COR-L47 (cell line): ENCODE data around the gene MMAA.
A peak's percentile ranks its signal among the peaks of the same experiment; 100 is the strongest.
"Not testable (repeated sequence)": the region's sequence is repeated elsewhere in the genome, so short reads cannot be mapped to it uniquely, and the experiment has no call there.

Source experiments
- DNase-seq: peaks from one replicate; lab custom pipeline; 2025; lab: John Stamatoyannopoulos, UW

Gene MMAA

DNA sequence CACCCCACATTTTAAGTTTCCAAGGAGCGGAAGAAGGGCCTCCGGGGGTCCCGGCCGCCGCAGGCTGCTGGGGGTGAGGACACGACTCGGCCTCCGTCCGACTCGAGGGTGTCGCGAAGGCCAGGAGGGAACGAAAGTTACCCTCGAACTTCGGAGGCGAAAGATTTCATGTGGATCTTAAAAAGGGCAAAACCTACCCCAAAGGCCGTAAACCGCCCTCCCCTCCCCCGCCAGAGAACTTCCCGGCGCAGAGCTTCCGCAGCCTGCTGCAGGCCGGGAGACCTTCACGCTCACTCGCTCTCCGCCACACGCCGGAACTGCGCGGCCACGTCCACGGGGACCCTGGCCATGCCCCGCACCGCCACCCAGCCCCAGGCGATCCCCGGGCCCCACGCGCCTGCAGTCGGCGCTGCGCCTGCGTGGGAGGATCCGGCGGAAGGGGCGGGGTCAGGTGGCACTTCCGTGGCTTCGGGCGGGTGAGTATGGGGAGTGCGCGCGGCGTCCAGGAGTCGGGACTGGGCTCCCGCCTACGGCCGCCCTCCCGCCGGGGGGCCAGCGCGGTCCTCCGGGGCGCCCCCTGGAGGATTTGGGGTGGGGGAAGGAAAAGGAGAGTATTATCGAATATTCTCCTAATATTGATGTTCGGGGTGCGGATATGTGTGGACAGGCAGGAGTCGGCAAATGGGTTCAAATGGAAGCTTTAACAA is at the start of gene MMAA:
Gene MMAA, plus strand, starts transcription at position 454 of the 707 bp plus-strand sequence. CDS start 19,755 bp downstream, outside the sequence.
- DNase-seq, result peak; percentile 93

DNA sequence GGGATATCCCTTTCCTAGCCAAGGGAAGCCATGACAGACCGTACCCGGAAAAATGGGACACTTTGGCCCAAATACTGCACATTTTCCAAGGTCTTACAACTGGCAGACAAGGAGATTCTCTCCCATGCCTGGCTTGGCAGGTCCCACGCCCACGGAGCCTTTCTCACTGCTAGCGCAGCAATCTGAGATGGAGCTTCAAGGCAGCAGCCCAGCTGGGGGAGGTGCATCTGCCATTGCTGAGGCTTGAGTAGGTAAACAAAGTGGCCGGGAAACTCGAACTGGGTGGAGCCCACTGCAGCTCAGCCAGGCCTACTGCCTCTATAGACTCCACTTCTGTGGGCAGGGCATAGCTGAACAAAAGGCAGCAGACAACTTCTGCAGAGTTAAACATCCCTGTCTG is 44.6 kb upstream of the MMAA start:
- not testable (repeated sequence) for DNase-seq

DNA sequence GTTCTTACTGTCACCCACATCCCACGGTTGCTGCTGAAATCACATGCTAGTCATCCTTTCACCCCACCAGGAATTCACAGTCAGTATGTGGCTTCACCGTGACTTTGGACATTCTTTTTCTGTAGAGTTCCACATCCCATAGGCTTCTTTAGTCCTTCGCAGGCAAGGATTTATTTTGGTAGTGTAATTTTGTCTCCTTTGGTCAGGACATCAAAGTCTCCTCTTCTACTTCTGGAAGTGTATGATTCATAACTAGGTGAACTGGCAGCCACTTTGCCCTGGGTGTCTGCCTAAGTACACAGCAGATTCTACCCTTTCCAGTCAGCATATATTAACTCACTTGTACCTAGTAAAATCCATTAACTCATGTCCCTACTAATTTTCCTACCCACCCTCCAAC is 38.3 kb upstream of the MMAA start:
- no peak for DNase-seq

GRCh38 chr4:145583191-145584055 is 35.8 kb upstream of the MMAA start:
- no peak for DNase-seq

DNA sequence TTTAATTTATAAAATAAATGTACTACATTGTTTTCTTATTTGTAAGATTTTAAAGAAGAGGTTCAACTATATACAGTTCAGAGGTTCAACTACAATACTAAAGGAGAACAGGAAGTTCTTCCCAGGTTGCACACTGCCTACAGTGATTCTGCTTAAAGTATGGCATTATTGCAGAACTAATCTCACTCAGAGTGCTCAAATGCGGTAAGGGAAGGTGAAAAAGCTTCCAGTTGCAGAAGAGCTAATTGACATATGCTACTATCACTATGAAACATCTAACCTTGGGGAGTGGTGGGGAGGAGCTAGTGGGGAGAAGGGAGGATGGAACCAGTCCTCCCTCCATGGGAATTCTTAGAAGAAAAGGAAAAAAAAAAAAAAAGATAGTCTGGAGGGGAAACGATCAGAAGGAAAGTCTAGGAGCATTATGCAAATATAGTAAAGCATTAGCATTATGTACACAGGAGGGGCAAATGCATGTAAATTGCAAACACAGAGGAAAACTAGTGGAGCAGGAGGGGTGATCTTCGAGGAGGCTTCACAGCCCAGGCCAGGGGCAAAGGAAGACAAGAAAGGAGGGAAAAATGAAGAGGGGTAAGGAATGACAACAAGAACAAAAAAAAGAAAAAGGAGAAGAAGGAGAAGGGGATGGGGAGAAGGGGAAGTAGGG is 32.0 kb upstream of the MMAA start:
- no peak for DNase-seq

- not testable (repeated sequence) for DNase-seq
Measured at GRCh38 chr4:145589381-145589780, 29.8 kb upstream of the MMAA start.

DNA sequence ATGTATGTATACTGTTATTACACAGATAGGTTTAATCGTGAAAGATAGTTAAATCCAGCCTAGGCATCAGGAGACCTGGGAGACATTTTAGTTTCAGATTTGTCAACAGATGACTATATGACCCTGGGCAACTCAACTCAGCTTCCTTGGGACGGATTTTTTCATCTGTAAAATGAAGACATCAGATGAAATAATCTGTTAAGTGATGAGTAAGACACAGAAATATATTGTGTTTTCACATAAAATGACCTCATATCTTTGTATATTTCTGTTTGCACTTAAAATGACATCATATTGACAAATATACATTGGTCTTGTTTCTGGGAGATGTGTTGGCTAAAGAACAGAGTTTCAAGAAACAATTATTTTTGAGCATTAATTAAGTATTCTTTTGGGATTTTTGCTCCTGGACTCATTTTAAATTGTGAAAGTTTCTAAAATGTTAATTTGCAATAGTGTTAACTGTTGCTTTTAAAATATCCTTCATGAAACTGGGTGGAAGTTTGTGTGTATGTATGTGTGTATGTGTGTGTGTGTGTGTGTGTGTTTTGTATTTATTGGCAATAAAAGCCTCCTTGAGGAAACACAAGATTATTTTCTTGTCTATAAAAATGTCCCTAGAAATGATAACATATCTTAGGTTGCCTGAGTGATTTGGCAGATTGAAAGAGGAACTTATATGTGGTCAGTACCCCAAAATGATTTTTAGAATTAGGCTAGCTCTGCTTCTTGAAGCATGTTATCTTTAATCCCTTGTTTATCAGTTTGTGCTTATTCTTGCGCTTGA is 29.1 kb upstream of the MMAA start:
- no peak for DNase-seq

- no peak for DNase-seq
Measured at GRCh38 chr4:145602129-145602760, 16.9 kb upstream of the MMAA start.

- DNase-seq, result no peak
Measured at GRCh38 chr4:145605941-145606340, 13.2 kb upstream of the MMAA start.

- peak; percentile 51 for DNase-seq
Measured at GRCh38 chr4:145609481-145610427, 9.4 kb upstream of the MMAA start.

DNA sequence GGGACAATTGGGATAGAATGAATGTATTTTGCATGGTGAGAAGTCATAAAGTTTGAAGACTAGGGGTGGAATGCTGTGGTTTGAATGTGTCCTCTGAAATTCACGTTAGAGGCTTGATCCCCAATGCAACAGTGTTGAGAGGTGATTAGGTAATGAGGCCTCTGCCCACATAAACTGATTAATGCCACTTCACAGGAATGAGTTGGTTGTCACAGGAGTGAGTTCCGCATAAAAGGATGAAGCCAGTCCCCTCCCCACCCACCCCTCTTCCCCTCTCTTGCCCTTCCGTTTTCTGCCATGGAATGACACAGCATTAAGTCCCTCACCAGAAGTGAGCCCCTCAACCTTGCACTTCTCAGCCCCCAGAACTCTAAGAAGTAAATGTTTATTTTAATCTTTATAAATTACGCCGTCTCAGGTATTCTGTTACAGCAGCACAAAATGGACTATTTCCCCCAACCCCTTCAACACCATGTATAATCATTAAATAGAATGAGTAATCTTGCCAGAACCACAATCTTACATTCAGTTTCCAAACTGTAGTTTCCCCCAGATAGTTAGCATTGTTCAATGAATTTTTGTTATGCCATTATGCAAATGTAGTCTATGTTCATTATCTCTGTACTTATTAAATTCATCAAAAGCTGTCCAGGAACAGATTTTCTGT is 5.5 kb upstream of the MMAA start:
- DNase-seq, result no peak

GRCh38 chr4:145614233-145614610 is 5.0 kb upstream of the MMAA start:
- DNase-seq, result no peak

DNA sequence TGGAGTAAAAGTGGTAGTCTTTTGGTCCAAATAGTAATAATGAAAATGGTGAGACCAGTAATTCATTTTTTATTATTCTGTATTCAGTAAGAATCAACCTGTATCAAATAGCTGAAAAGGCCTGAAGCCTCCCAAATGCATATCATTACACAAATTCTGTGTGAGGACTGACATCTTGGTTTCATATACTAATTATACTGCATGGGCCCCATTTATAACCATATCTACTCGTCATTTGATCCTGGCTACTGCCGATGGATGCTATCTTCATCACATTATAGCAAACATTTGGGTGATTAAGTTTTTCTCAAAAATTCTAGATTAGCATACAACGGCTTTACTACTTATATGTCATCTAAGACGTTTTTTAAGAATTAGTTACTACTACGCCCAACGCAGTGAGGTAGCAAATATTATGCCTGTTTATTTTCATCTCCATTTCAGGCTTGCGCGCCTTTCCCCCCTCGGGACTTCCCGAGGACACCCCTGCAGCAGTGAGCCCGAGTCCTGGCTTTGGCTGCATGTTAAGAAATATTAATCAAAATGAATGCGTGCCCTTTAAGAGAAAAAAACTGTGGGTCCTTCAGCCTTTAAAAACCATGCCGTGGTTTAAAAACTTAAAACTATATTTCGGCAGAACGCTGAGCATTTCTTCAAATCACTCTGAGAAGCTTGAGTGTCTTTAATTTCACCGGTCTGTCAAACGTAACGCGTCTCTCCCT is 814 bp upstream of the MMAA start:
- peak; percentile 24 for DNase-seq

DNA sequence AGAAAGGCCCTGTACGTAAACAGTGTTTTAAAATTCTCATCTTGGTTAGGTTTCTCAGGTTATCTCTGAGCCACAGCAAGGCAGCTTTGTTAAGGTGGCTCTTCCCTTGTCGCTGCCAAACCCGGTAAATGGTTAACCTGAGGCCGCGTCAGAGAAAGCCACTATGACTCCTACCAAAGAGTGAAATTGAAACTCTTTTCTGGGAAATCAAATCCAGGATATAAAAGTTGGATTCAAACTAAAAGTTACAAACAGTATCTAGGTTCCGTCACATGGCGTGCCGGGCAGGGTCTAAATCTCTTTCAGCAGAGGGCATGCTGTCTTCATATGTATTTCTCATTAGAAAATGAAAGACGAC is 433 bp downstream of the MMAA start:
- DNase-seq, result no peak

GRCh38 chr4:145622067-145622466 is 2.9 kb downstream of the MMAA start:
- DNase-seq, result not testable (repeated sequence)

DNA sequence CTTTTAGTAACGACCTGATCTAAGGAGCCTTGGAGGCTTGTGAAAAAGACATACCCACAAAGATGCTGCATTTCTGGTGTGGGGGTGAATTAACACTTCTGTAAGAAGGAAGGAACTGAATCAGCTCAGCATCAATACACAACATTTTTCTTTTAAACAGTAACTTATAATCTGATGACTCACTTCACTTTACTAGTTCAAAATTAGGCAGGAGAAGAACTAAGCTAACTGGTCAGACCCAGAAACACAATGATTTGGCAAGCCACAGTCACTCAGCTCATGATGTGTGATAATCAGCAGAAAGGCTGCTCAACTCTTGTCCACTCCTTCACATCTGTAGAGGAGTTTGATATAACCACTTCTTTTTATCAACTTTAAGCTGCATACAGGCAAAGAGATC is 4.6 kb downstream of the MMAA start:
- DNase-seq, result no peak

- DNase-seq, result no peak
Measured at GRCh38 chr4:145625677-145626622, 6.8 kb downstream of the MMAA start.

GRCh38 chr4:145626623-145626982 is 7.4 kb downstream of the MMAA start:
- DNase-seq, result no peak
